ENCODE results near the gene PPP1R2. TPM values are rescaled to one million over a fixed set of nuclear protein-coding genes. Genes with fewer than 3 reads are reported as not detected.

The PPP1R2 gene
- total and polyA plus RNA-seq, 10 donors, result 30.7 to 168 (median 61.2) TPM

GRCh38 chr3:195542316-195542697 lies 818 bp downstream of the PPP1R2 start:
- peak overlapping the region; percentile 94 to 99 (median 98) for H3K27ac ChIP-seq
- 0 to 1% (median 1%) methylated on average over 5 of the region's 5 CpGs for WGBS, 5 donors
- no peaks in the 10 kb centered on the region for H3K9me3 ChIP-seq
- DNase-seq, result no peak
- intact Hi-C loops (cut with DNase I; ENCODE audit: low total_unique reads), result no loop called here
- H3K36me3 ChIP-seq, result no peaks in the 10 kb centered on the region
- TF ChIP-seq CTCF (IDR thresholded peaks at IDR 0.05 in 8 of 11, conservative IDR thresholded peaks at IDR 0.05 in 3 of 11) (no peak), POLR2A (IDR thresholded peaks at IDR 0.05) (no peak), POLR2AphosphoS5 (IDR thresholded peaks at IDR 0.05) (no peak)
- H3K4me3 ChIP-seq, result peak overlapping the region; percentile 66 to 89 (median 74)
- no peaks in the 10 kb centered on the region for H3K27me3 ChIP-seq (replicated peaks in 1 of 7)
- H3K4me1 ChIP-seq, result peaks cover 44 to 90% (median 82%) of the 10 kb centered on the region in 6 donors

- Histone ChIP-seq H3K27me3 (replicated peaks in 1 of 7) (no peaks in the 10 kb centered on the region), H3K4me1 (peaks cover 44 to 90% (median 83%) of the 10 kb centered on the region in 6 donors), H3K27ac (peak overlapping the region in 6 of 8 donors; percentile 0 to 98 (median 77)), H3K36me3 (no peaks in the 10 kb centered on the region), H3K9me3 (no peaks in the 10 kb centered on the region), H3K4me3 (peak overlapping the region; percentile 66 to 89 (median 74))
- 25 to 40% (median 35%) methylated on average over 6 of the region's 6 CpGs for WGBS, 5 donors
- intact Hi-C loops (cut with DNase I; ENCODE audit: low total_unique reads), result no loop called here
- no peak for DNase-seq
- TF ChIP-seq POLR2AphosphoS5 (IDR thresholded peaks at IDR 0.05), result no peak
- TF ChIP-seq CTCF (IDR thresholded peaks at IDR 0.05 in 8 of 11, conservative IDR thresholded peaks at IDR 0.05 in 3 of 11), result no peak
- no peak for TF ChIP-seq POLR2A (IDR thresholded peaks at IDR 0.05)
These were observed 2.6 kb downstream of the PPP1R2 start for GRCh38 chr3:195540511-195540910.

GRCh38 chr3:195540027-195540426 lies 3.1 kb downstream of the PPP1R2 start:
- H3K9me3 ChIP-seq, result no peaks in the 10 kb centered on the region
- peaks cover 44 to 90% (median 81%) of the 10 kb centered on the region in 6 donors for H3K4me1 ChIP-seq
- H3K27ac ChIP-seq, result peak overlapping the region in 5 of 8 donors; percentile 0 to 97 (median 26)
- no peak for TF ChIP-seq POLR2AphosphoS5 (IDR thresholded peaks at IDR 0.05)
- no peak for TF ChIP-seq POLR2A (IDR thresholded peaks at IDR 0.05)
- TF ChIP-seq CTCF (IDR thresholded peaks at IDR 0.05 in 8 of 11, conservative IDR thresholded peaks at IDR 0.05 in 3 of 11), result no peak
- H3K27me3 ChIP-seq (replicated peaks in 1 of 7), result no peaks in the 10 kb centered on the region
- H3K36me3 ChIP-seq, result peaks cover 0 to 4% (median 0%) of the 10 kb centered on the region in 6 donors
- 50 to 72% (median 69%) methylated on average over 8 of the region's 8 CpGs for WGBS, 5 donors
- intact Hi-C loops (cut with DNase I; ENCODE audit: low total_unique reads), result no loop called here
- H3K4me3 ChIP-seq, result peak overlapping the region in 6 of 8 donors; percentile 7 to 89 (median 70)
- no peak for DNase-seq

- peaks cover 0 to 6% (median 0%) of the 10 kb centered on the region in 6 donors for H3K36me3 ChIP-seq
- no peaks in the 10 kb centered on the region for H3K9me3 ChIP-seq
- no peak for TF ChIP-seq CTCF (IDR thresholded peaks at IDR 0.05 in 8 of 11, conservative IDR thresholded peaks at IDR 0.05 in 3 of 11)
- no peak for TF ChIP-seq POLR2A (IDR thresholded peaks at IDR 0.05)
- TF ChIP-seq POLR2AphosphoS5 (IDR thresholded peaks at IDR 0.05), result no peak
- WGBS, 5 donors, result 87 to 94% (median 90%) methylated on average over 5 of the region's 5 CpGs
- peak overlapping the region in 1 of 8 donors; percentile 21 for H3K27ac ChIP-seq
- H3K4me3 ChIP-seq, result peak overlapping the region in 2 of 8 donors; percentile 4 to 89
- intact Hi-C loops (cut with DNase I; ENCODE audit: low total_unique reads), result no loop called here
- DNase-seq, result no peak
- peaks cover 40 to 90% (median 81%) of the 10 kb centered on the region in 6 donors for H3K4me1 ChIP-seq
- H3K27me3 ChIP-seq (replicated peaks in 1 of 7), result no peaks in the 10 kb centered on the region
These were observed 3.6 kb downstream of the PPP1R2 start for GRCh38 chr3:195539479-195539878.

Measured in spleen (tissue), 11 donors.